Measurements from ENCODE around the gene MPG. TPM values are rescaled to one million over a fixed set of nuclear protein-coding genes. Genes with fewer than 3 reads are reported as not detected.
A peak's percentile ranks its signal among the peaks of the same experiment; 100 is the strongest.
"Not testable (repeated sequence)": the region's sequence is repeated elsewhere in the genome, so short reads cannot be mapped to it uniquely, and the experiment has no call there.

MPG gene, protein sequence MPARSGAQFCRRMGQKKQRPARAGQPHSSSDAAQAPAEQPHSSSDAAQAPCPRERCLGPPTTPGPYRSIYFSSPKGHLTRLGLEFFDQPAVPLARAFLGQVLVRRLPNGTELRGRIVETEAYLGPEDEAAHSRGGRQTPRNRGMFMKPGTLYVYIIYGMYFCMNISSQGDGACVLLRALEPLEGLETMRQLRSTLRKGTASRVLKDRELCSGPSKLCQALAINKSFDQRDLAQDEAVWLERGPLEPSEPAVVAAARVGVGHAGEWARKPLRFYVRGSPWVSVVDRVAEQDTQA
- total RNA-seq, result 100 to 1,000 TPM in 2 of 4 donors, 10 to 100 TPM in 2; 70.2 to 120 (median 106) TPM

DNA sequence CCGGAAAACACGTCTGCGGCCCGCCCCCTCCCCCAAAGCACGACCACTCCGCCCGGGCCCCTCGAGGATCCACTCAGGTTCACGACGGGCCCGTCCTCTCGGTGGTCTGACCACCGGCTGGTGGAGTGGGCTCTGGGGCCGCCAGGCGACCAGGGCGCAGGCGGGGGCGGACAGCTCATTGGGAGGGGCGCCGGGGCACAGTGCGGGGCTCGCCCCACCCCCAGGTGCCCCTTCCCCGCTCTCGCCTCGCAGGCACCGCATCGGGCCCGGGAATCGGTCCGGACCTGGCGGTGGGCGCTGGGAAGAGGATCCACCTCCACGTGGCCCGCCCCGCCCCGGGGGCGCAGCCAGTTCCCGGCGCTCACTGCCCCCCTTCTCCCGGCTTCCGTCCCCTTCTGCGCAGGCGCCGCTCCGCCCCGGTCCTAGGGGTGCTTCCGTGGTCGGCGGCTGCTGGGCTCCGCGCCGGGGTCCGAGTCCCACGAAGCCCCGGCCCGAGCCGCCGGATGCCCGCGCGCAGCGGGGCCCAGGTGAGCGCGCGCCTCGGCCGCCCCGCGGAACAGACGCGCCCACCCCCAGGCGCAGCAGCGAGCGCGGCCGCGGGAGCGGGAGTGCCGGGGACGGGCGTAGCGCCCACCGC lies at the start of gene MPG:
Gene MPG (plus strand): TSS at position 419 of the 637 bp plus-strand sequence. CDS start 85 bp downstream, at position 504.
- peak; percentile 91 to 93 for TF ChIP-seq POLR2AphosphoS5 (IDR thresholded peaks at IDR 0.05)
- TF ChIP-seq, protein P1, sequence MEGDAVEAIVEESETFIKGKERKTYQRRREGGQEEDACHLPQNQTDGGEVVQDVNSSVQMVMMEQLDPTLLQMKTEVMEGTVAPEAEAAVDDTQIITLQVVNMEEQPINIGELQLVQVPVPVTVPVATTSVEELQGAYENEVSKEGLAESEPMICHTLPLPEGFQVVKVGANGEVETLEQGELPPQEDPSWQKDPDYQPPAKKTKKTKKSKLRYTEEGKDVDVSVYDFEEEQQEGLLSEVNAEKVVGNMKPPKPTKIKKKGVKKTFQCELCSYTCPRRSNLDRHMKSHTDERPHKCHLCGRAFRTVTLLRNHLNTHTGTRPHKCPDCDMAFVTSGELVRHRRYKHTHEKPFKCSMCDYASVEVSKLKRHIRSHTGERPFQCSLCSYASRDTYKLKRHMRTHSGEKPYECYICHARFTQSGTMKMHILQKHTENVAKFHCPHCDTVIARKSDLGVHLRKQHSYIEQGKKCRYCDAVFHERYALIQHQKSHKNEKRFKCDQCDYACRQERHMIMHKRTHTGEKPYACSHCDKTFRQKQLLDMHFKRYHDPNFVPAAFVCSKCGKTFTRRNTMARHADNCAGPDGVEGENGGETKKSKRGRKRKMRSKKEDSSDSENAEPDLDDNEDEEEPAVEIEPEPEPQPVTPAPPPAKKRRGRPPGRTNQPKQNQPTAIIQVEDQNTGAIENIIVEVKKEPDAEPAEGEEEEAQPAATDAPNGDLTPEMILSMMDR (IDR thresholded peaks at IDR 0.05), result no peak
- no peak for TF ChIP-seq EP300 (IDR thresholded peaks at IDR 0.05)
- TF ChIP-seq POLR2A (IDR thresholded peaks at IDR 0.05; ENCODE audit: low read depth), result peak; percentile 81
- 0% methylated on average over 6 of the region's 83 CpGs for WGBS
- Histone ChIP-seq H3K4me3 (peak within 1 kb of the TSS; percentile 84 to 98 (median 88)), H3K4me1 (peaks cover 58 to 70% (median 65%) of the 10 kb centered on the region in 4 donors), H3K9me3 (no peaks in the 10 kb centered on the region), H3K27me3 (no peaks in the 10 kb centered on the region), H3K36me3 (peaks cover 0 to 25% (median 22%) of the 10 kb centered on the region in 4 donors), H3K27ac (replicated peaks in 1 of 4) (peak within 1 kb of the TSS; percentile 93 to 97 (median 94))
- peak; percentile 95 for DNase-seq (ENCODE audit: extremely low spot score)
- intact Hi-C loops (cut with DNase I), result no loop called here

DNA sequence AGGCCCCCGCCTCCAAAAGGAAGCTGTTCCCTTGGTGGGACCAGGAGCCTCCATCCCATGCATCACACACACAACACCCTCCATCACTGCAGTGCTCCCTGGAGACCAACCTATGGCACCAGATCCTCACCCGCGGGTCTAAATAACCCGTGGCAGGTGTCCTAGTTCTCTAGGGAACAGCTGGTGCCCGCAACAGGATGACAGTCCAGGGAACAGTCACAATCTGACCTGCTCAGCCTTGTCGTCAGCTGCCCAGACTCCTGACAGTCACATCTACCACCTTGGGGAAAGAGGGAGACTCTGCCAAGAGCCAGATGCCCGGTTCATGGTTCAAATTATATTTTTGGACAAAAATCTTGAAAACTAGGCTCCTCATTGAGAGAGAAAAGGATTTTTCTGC lies 47.4 kb upstream of the MPG start:
- H3K9me3 ChIP-seq; H3K4me1 ChIP-seq; H3K36me3 ChIP-seq; intact Hi-C loops (cut with DNase I); DNase-seq (ENCODE audit: extremely low spot score); H3K27me3 ChIP-seq; H3K27ac ChIP-seq (replicated peaks in 1 of 4); H3K4me3 ChIP-seq: not testable (repeated sequence)
- WGBS, result no CpG with 5 or more reads among the region's 7 CpGs

DNA sequence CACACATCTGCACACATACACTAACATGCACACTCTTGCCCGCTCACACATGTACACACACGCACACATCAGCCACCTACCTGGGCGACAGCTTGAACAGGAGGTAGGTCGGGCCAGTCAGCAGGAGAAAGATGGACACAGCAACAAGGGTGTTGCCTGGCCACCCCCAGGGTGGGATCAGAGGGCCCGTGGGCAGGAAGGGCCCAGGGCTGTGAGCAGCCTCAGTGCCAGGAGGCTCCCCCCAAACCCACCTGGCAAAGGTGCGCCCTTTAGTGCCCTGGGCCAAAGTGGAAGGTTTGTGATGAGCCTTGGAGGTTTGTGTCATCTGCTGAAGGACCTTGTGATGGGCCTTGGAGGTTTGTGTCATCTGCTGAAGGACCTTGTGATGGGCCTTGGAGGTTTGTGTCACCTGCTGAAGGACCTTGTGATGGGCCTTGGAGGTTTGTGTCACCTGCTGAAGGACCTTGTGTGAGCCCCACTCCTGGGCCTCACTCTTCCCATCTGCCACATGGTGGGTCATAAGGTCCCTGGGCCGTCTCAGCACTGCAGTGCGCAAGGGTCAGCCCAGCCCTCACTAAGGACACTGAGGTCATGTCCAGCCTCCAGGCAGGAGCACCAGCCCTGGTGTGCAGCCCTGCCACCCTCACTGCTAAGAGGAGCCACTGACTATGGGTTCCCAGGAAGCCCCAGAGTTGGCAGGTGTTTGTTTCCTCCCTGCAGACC lies 44.7 kb upstream of the MPG start:
- H3K9me3 ChIP-seq; H3K27ac ChIP-seq (replicated peaks in 1 of 4); H3K36me3 ChIP-seq; H3K27me3 ChIP-seq; H3K4me3 ChIP-seq; H3K4me1 ChIP-seq; intact Hi-C loops (cut with DNase I); DNase-seq (ENCODE audit: extremely low spot score): not testable (repeated sequence)
- WGBS, result 90% methylated on average over 2 of the region's 8 CpGs

DNA sequence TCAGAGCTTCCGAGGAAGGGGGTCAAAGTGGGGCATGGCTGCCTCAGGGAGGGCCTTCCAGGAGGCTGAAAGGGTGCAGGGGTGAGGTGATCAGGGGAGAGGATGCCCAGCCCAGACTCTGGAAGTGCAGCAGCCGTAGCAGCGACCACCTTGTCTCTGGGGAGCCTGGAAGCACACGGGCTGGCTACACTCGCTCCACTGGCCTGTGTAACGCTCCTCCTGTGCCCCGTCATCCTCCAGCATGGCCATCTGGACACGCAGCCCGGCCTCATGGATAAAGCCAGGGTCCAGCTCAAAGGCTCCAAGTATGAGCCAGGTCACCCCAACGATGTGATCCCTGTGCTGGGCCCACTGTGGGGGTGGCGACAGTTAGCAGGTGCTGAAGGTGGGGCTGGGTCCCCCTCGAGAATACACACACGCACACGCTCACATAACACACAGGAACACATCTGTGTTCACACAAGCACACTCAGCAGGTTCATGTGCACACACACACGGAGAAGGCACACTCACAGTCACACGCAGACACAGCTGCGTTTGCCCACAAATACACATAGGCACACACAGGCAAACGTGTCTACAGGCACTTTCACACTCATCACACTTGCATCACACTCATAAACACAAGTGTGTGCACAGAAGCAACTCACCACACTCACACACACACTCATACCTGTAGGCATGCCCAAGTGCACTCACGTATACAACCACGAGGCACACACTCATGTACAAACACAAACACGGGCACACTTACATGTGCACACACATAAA lies 44.0 kb upstream of the MPG start:
- TF ChIP-seq EP300 (IDR thresholded peaks at IDR 0.05), result no peak
- TF ChIP-seq POLR2A (IDR thresholded peaks at IDR 0.05; ENCODE audit: low read depth), result no peak
- no peak for TF ChIP-seq POLR2AphosphoS5 (IDR thresholded peaks at IDR 0.05)
- TF ChIP-seq, protein P1 (IDR thresholded peaks at IDR 0.05), result no peak

DNA sequence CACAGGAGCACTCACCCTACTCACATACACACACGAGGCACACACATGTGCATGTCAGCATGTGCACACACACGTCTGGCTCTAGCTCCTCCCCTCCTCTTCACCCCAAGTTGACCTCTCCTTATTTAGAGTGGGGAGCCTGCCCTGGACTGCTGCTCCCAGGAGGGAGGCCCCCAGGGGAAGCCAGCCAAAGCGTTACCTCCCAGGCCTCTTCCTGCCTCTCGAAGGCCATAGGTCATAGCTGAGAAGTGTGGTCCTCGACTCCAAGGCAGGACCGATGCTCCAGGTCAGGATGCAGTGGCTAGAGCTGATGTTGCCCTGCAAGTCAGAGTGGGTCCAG lies 43.4 kb upstream of the MPG start:
- Histone ChIP-seq H3K4me3 (no peak overlapping the region), H3K4me1 (no peaks in the 10 kb centered on the region), H3K36me3 (no peaks in the 10 kb centered on the region), H3K27me3 (no peaks in the 10 kb centered on the region), H3K27ac (replicated peaks in 1 of 4) (no peak overlapping the region), H3K9me3 (no peaks in the 10 kb centered on the region)
- 42% methylated on average over 6 of the region's 6 CpGs for WGBS
- TF ChIP-seq EP300 (IDR thresholded peaks at IDR 0.05) (no peak), POLR2A (IDR thresholded peaks at IDR 0.05; ENCODE audit: low read depth) (no peak), POLR2AphosphoS5 (IDR thresholded peaks at IDR 0.05) (no peak)
- TF ChIP-seq, protein P1 (IDR thresholded peaks at IDR 0.05), result no peak
- intact Hi-C loops (cut with DNase I), result no loop called here
- DNase-seq (ENCODE audit: extremely low spot score), result no peak

More for the DNA sequence above, 44.0 kb upstream of the MPG start:
- Histone ChIP-seq H3K27me3 (no peaks in the 10 kb centered on the region), H3K4me3 (no peak overlapping the region), H3K9me3 (no peaks in the 10 kb centered on the region), H3K27ac (replicated peaks in 1 of 4) (no peak overlapping the region), H3K4me1 (no peaks in the 10 kb centered on the region), H3K36me3 (no peaks in the 10 kb centered on the region)
- 88% methylated on average over 5 of the region's 21 CpGs for WGBS
- intact Hi-C loops (cut with DNase I), result no loop called here
- no peak for DNase-seq (ENCODE audit: extremely low spot score)

Measured in esophagus muscularis mucosa (tissue), 4 donors.